ENCODE measurements around the gene TRIM52. TPM values are rescaled to one million over a fixed set of nuclear protein-coding genes. Genes with fewer than 3 reads are reported as not detected.
A peak's percentile ranks its signal among the peaks of the same experiment; 100 is the strongest.

TRIM52 gene
- total and polyA plus RNA-seq, 2 of the 13 experiments (the other 11 are each of a cell fraction or from before 2014, with no cell fraction given), result 7.2 to 11.6 TPM

GRCh38 chr5:181221792-181222629 is 38.9 kb downstream of the TRIM52 start (continued):
- TF ChIP-seq, protein P1, sequence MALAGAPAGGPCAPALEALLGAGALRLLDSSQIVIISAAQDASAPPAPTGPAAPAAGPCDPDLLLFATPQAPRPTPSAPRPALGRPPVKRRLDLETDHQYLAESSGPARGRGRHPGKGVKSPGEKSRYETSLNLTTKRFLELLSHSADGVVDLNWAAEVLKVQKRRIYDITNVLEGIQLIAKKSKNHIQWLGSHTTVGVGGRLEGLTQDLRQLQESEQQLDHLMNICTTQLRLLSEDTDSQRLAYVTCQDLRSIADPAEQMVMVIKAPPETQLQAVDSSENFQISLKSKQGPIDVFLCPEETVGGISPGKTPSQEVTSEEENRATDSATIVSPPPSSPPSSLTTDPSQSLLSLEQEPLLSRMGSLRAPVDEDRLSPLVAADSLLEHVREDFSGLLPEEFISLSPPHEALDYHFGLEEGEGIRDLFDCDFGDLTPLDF (CRISPR knock-in tag; IDR thresholded peaks at IDR 0.05), result no peak; the same call in 1 of the 2 replicates
- TF ChIP-seq SALL2 (CRISPR knock-in tag; IDR thresholded peaks at IDR 0.05), result peak; percentile 35; the same call in 1 of the 2 replicates
- TF ChIP-seq SSRP1 (CRISPR knock-in tag; IDR thresholded peaks at IDR 0.05), result peak; percentile 100
- no peak; the same call in none of the 2 replicates for TF ChIP-seq ZSCAN21 (CRISPR knock-in tag; IDR thresholded peaks at IDR 0.05; ENCODE audit: borderline replicate concordance)
- no peak for TF ChIP-seq ZNF558 (CRISPR knock-in tag; IDR thresholded peaks at IDR 0.05; ENCODE audit: borderline replicate concordance)
- no peak for TF ChIP-seq ZNF10 (CRISPR knock-in tag; IDR thresholded peaks at IDR 0.05; ENCODE audit: borderline replicate concordance, low read depth)
- peak; percentile 45; the same call in 1 of the 2 replicates for TF ChIP-seq ATF2 (CRISPR knock-in tag; IDR thresholded peaks at IDR 0.05)
- TF ChIP-seq LCORL (IDR thresholded peaks at IDR 0.05), result no peak
- TF ChIP-seq LCORL (CRISPR knock-in tag; IDR thresholded peaks at IDR 0.05), result peak; percentile 63
- TF ChIP-seq MBD4 (IDR thresholded peaks at IDR 0.05; ENCODE audit: borderline replicate concordance, low read length), result no peak
- peak; percentile 92 for TF ChIP-seq ZNF329 (CRISPR knock-in tag; IDR thresholded peaks at IDR 0.05; ENCODE audit: low read depth)
- TF ChIP-seq SRSF1 (optimal IDR thresholded peaks at IDR 0.05; ENCODE audit: low read depth, low read length), result peak; percentile 34
- no peak for TF ChIP-seq PHF5A (CRISPR knock-in tag; IDR thresholded peaks at IDR 0.05; ENCODE audit: low read depth, unreplicated experiment)
- no peak for TF ChIP-seq ZNF564 (CRISPR knock-in tag; IDR thresholded peaks at IDR 0.05)
- TF ChIP-seq ZNF263 (CRISPR knock-in tag; IDR thresholded peaks at IDR 0.05), result peak; percentile 76
- TF ChIP-seq ZKSCAN5 (CRISPR knock-in tag; IDR thresholded peaks at IDR 0.05), result no peak
- peak; percentile 95 for TF ChIP-seq STAT6 (CRISPR knock-in tag; IDR thresholded peaks at IDR 0.05; ENCODE audit: borderline replicate concordance)
- TF ChIP-seq HNRNPK (IDR thresholded peaks at IDR 0.05; ENCODE audit: low read depth, low read length, poor library complexity, severe bottlenecking), result no peak
- TF ChIP-seq, protein P2, sequence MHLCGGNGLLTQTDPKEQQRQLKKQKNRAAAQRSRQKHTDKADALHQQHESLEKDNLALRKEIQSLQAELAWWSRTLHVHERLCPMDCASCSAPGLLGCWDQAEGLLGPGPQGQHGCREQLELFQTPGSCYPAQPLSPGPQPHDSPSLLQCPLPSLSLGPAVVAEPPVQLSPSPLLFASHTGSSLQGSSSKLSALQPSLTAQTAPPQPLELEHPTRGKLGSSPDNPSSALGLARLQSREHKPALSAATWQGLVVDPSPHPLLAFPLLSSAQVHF (CRISPR knock-in tag; IDR thresholded peaks at IDR 0.05), result no peak
- no peak for TF ChIP-seq AGO2 (optimal IDR thresholded peaks at IDR 0.05; ENCODE audit: low read depth, low read length)
- no peak for TF ChIP-seq TEAD2 (CRISPR knock-in tag; IDR thresholded peaks at IDR 0.05)
- peak; percentile 62; the same call in 1 of the 2 replicates for TF ChIP-seq ZNF768 (CRISPR knock-in tag; IDR thresholded peaks at IDR 0.05)
- no peak; the same call in 1 of the 2 replicates for TF ChIP-seq DR1 (CRISPR knock-in tag; IDR thresholded peaks at IDR 0.05)
- peak; percentile 20; the same call in 1 of the 2 replicates for TF ChIP-seq MIER2 (CRISPR knock-in tag; IDR thresholded peaks at IDR 0.05)
- TF ChIP-seq KLF16 (CRISPR knock-in tag; IDR thresholded peaks at IDR 0.05), result 0 out of 4 replicates have a peak, but pooled peaks of 1 of the 2 experiments have one; percentile 86

Measured in HepG2 (cell line).